Measurements from ENCODE around the gene MRPL28.

DNA sequence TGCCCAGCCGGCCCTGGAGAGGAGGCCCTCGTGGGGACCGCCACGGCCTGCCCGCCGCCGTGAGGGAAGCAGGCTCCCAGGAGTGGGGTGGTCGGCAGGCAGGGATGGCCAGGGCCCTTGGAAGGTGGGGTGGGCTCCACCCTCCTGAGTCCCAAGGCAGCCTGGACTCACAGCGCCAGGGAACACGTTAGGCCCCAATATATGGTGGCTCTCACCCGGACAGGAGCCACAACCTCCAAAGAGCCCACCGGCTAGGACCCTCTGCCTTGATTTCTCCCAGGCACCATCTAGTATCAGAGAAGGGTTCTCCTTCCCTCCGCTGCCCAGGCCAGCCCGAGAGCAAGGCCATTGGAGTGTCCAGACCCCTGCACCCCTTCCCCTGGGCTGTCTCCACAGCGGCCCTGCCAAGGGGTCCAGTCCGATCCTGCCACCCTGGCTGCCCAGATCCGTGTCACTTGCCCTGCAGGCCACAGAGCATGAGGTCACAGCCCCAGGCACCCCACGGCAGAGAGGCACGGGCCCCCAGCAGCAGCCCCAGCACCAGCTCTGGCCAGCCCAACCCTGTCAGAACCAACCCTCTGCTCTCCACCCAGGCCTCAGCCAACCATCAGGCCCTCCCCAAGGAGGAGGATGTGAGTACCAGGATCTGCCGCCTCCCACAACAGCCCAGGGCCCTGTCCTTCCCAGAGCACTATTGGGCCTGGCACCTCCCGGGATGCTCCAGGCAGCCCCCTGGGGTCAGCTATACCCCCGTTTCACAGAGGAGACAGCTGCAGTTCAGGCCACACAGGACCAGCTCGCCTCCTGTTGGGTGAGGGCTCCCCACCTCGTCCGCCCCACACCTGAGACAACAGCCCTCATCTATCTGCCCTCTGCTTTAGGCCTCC is 16.7 kb downstream of the MRPL28 start:
- TF ChIP-seq, protein P1, sequence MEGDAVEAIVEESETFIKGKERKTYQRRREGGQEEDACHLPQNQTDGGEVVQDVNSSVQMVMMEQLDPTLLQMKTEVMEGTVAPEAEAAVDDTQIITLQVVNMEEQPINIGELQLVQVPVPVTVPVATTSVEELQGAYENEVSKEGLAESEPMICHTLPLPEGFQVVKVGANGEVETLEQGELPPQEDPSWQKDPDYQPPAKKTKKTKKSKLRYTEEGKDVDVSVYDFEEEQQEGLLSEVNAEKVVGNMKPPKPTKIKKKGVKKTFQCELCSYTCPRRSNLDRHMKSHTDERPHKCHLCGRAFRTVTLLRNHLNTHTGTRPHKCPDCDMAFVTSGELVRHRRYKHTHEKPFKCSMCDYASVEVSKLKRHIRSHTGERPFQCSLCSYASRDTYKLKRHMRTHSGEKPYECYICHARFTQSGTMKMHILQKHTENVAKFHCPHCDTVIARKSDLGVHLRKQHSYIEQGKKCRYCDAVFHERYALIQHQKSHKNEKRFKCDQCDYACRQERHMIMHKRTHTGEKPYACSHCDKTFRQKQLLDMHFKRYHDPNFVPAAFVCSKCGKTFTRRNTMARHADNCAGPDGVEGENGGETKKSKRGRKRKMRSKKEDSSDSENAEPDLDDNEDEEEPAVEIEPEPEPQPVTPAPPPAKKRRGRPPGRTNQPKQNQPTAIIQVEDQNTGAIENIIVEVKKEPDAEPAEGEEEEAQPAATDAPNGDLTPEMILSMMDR (IDR thresholded peaks at IDR 0.05) = no peak
- no peak for TF ChIP-seq POLR2A (IDR thresholded peaks at IDR 0.05)

Measured in heart left ventricle (tissue), 13 donors.